GM12875 (cell line): ENCODE data around the gene SMG6.
"Not testable (repeated sequence)": the region's sequence is repeated elsewhere in the genome, so short reads cannot be mapped to it uniquely, and the experiment has no call there.

Experiments used
- H3K4me3 ChIP-seq: one replicate; pipeline ENCODE4 v1.5.1; 2011; ENCODE audit warnings: low read depth, low read length, control low read depth
- CTCF ChIP-seq: IDR thresholded peaks from 2 replicates; pipeline ENCODE4 v1.5.1; 2011; ENCODE audit warnings: low read depth, mild to moderate bottlenecking, control low read depth, inconsistent platforms, low read length, moderate library complexity, borderline replicate concordance; ENCODE audit not compliant: insufficient read depth

The SMG6 gene

GRCh38 chr17:2323629-2324314 lies 20.2 kb upstream of the SMG6 start:
- no peak overlapping the region for H3K4me3 ChIP-seq
- no peak for TF ChIP-seq CTCF

GRCh38 chr17:2321399-2321798 lies 17.8 kb upstream of the SMG6 start:
- no peak for TF ChIP-seq CTCF
- H3K4me3 ChIP-seq: no peak overlapping the region

DNA sequence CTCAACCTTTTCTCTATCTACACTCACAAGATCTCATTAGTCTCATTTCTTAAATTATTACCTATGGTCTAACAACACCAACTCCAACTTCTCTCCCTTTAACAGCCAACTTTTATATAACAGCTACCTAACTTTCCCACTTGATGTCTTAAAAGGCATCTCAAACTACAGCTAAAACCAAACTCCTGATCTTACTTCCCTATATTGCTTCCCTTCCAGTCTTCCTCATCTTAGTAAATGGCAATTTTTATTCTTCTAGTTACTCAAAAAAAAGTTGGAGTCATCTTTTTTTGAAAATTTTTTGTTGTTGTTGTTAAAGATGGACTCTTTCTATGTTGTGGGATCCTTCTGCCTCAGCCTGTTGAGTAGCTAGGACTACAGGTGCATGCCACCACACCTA lies 15.5 kb upstream of the SMG6 start:
- TF ChIP-seq CTCF: no peak
- H3K4me3 ChIP-seq: no peak overlapping the region

DNA sequence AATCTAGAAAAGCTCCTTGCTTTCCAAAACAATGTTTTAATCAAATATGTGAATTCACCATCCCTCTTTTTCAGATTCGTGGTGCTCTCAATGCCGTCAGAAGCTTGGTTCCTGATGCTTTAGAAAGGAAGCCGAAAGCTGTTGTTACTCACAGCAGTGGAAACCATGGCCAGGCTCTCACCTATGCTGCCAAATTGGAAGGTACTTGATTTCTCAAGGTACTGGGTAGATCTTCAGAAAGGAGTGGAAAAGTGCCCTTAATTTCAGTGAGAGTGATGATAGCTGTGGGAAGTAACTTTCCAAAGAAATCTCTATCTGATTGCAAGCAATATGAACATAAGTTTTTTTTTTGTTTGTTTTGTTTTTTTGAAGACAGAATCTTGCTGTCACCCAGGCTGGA lies 14.2 kb upstream of the SMG6 start:
- no peak overlapping the region for H3K4me3 ChIP-seq
- TF ChIP-seq CTCF: no peak

DNA sequence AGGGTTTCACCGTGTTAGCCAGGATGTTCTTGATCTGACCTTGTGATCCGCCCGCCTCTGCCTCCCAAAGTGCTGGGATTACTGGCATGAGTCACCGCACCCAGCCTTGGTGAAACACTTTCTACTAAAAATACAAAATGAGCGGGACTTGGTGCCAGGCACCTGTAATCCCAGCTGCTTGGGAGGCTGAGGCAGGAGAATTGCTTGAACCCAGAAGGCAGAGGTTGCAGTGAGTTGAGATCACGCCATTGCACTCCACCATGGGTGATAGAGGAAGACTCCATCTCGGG lies 13.3 kb upstream of the SMG6 start:
- H3K4me3 ChIP-seq: not testable (repeated sequence)

- no peak for TF ChIP-seq CTCF
- H3K4me3 ChIP-seq: no peak overlapping the region
These were observed 9.2 kb upstream of the SMG6 start for GRCh38 chr17:2312736-2313135.

- no peak overlapping the region for H3K4me3 ChIP-seq
- no peak for TF ChIP-seq CTCF
These were observed 6.0 kb upstream of the SMG6 start for GRCh38 chr17:2309338-2310154.

- no peak for TF ChIP-seq CTCF
- H3K4me3 ChIP-seq: no peak overlapping the region
These were observed 1.3 kb upstream of the SMG6 start for GRCh38 chr17:2304931-2305330.
